A673 (cell line): ENCODE measurements around the gene SEPSECS. TPM values are rescaled to one million over a fixed set of nuclear protein-coding genes. Genes with fewer than 3 reads are reported as not detected.

Experiments
- BruUV-seq: library from RNA; stranded (reverse); fragments of 400-500 nt; replicated peaks from 2 replicates; lab custom pipeline; 2021; lab: Mats Ljungman, UMichigan
- CTCF ChIA-PET: fragments of 300-600 bp; sonication (Branson Sonifier 250); formaldehyde crosslinking; loops from one replicate; lab custom pipeline; 2022; ENCODE audit warnings: antibody characterized with exemption; lab: Charles Lee
- POLR2A ChIA-PET: fragments of 300-600 bp; sonication (Branson Sonifier 250); formaldehyde crosslinking; loops from one replicate; lab custom pipeline; 2022; ENCODE audit warnings: antibody characterized with exemption; ENCODE audit not compliant: low non-redundant PET; lab: Charles Lee
- DNase-seq: peaks from one replicate; pipeline ENCODE4 v3.0.0-alpha.2; 2015; ENCODE audit warnings: low spot score
- H3K27ac ChIP-seq: fragments of 200-600 bp; sonication (generic); 2 replicates; pipeline ENCODE4 v1.5.1; 2016; ENCODE audit warnings: mixed run types, low read depth, mild to moderate bottlenecking, mixed read lengths, antibody characterized with exemption, low read length; ENCODE audit not compliant: poor library complexity, severe bottlenecking
- H3K27me3 ChIP-seq: fragments of 200-600 bp; sonication (generic); replicated peaks from 2 replicates; pipeline ENCODE4 v1.6.1; 2017; ENCODE audit warnings: mixed run types, low read depth, mild to moderate bottlenecking, mixed read lengths, antibody characterized with exemption, low read length; ENCODE audit not compliant: insufficient read depth, poor library complexity
- H3K36me3 ChIP-seq: fragments of 200-600 bp; sonication (generic); 2 replicates; pipeline ENCODE4 v1.6.1; 2016; ENCODE audit warnings: mixed run types, mild to moderate bottlenecking, mixed read lengths, antibody characterized with exemption, low read length; ENCODE audit not compliant: insufficient read depth, poor library complexity, severe bottlenecking
- H3K4me1 ChIP-seq: fragments of 200-600 bp; sonication (generic); 2 replicates; pipeline ENCODE4 v1.6.1; 2017; ENCODE audit warnings: mixed run types, mild to moderate bottlenecking, mixed read lengths, antibody characterized with exemption, low read length; ENCODE audit not compliant: insufficient read depth, poor library complexity, severe bottlenecking
- H3K4me3 ChIP-seq: fragments of 200-600 bp; sonication (generic); 2 replicates; pipeline ENCODE4 v1.5.1; 2016; ENCODE audit warnings: low read depth, mixed run types, mild to moderate bottlenecking, mixed read lengths, low read length; ENCODE audit not compliant: poor library complexity, severe bottlenecking
- H3K9me3 ChIP-seq: fragments of 200-600 bp; sonication (generic); 2 replicates; pipeline ENCODE4 v1.6.1; 2016; ENCODE audit warnings: mixed run types, low read depth, mild to moderate bottlenecking, mixed read lengths, antibody characterized with exemption, low read length; ENCODE audit not compliant: poor library complexity, severe bottlenecking
- CTCF ChIP-seq: fragments of 300-800, 200-600 bp; sonication (generic); conservative IDR thresholded peaks from 2 replicates; pipeline ENCODE4 v1.5.1; 2017; ENCODE audit warnings: low read depth, mild to moderate bottlenecking, antibody characterized with exemption, low read length, moderate library complexity, mixed read lengths
- EZH2 ChIP-seq: fragments of 200-600 bp; sonication (generic); IDR thresholded peaks from 2 replicates; pipeline ENCODE4 v1.6.1; 2017; ENCODE audit warnings: borderline replicate concordance, low read depth, mild to moderate bottlenecking, mixed read lengths, antibody characterized with exemption, low read length; ENCODE audit not compliant: poor library complexity, severe bottlenecking
- intact Hi-C: fragments of 100-400 bp; cut with micrococcal nuclease; formaldehyde crosslinking; loops from one replicate; pipeline ENCODE4 v1.10.0; 2022; ENCODE audit not compliant: unreplicated experiment
- total RNA-seq: library from RNA; stranded (reverse); gene quantifications from 2 replicates; pipeline ENCODE4 v1.2.3, GENCODE V29; 2021

Gene SEPSECS
- total RNA-seq, 1 experiment from 2014 or later: 11.6 TPM

- Histone ChIP-seq H3K9me3 (no peaks in the 10 kb centered on the region), H3K27me3 (no peaks in the 10 kb centered on the region), H3K4me1 (peaks cover 8% of the 10 kb centered on the region), H3K4me3 (peak overlapping the region; percentile 67), H3K27ac (peak overlapping the region; percentile 85), H3K36me3 (no peaks in the 10 kb centered on the region)
- TF ChIP-seq CTCF (no peak), EZH2 (no peak)
- intact Hi-C loops: no loop called here
- POLR2A ChIA-PET: interaction anchor here (0.6 kb wide), 1 partner anchor 45 kb away, joined by 3 read pairs; no protein-coding TSS in a partner anchor
- TSS peak; percentile 94 for BruUV-seq
- CTCF ChIA-PET: no interaction called here
- DNase-seq: no peak
These were observed 704 bp upstream of the SEPSECS start for GRCh38 chr4:25160714-25161592.

GRCh38 chr4:25158817-25159216 is 1.4 kb downstream of the SEPSECS start:
- H3K4me3 ChIP-seq: no peak overlapping the region
- ChIA-PET POLR2A (no interaction called here), CTCF (no interaction called here)
- no peak overlapping the region for H3K27ac ChIP-seq
- TF ChIP-seq EZH2: no peak
- BruUV-seq: TSS peak; percentile 53
- no peaks in the 10 kb centered on the region for H3K27me3 ChIP-seq
- H3K9me3 ChIP-seq: no peaks in the 10 kb centered on the region
- intact Hi-C loops: no loop called here
- H3K4me1 ChIP-seq: peaks cover 8% of the 10 kb centered on the region
- DNase-seq: no peak
- H3K36me3 ChIP-seq: no peaks in the 10 kb centered on the region

GRCh38 chr4:25157081-25157480 is 3.2 kb downstream of the SEPSECS start:
- ChIA-PET CTCF (interaction anchor here (0.7 kb wide), 1 partner anchor 13 kb away, joined by 5 read pairs; no protein-coding TSS in a partner anchor), POLR2A (no interaction called here)
- Histone ChIP-seq H3K9me3 (no peaks in the 10 kb centered on the region), H3K36me3 (no peaks in the 10 kb centered on the region), H3K27me3 (no peaks in the 10 kb centered on the region), H3K4me3 (no peak overlapping the region), H3K27ac (no peak overlapping the region), H3K4me1 (peaks cover 8% of the 10 kb centered on the region)
- intact Hi-C loops: no loop called here
- BruUV-seq: no TSS peak
- DNase-seq: no peak
- TF ChIP-seq EZH2 (no peak), CTCF (no peak)
